ENCODE data around the gene CHRND. TPM values are rescaled to one million over a fixed set of nuclear protein-coding genes. Genes with fewer than 3 reads are reported as not detected.

The CHRND gene
- total RNA-seq (not detected), polyA plus RNA-seq (under 1 TPM in 1 of 2 donors, not detected in 1; 0.13 TPM), total RNA-seq (not detected)

- Histone ChIP-seq H3K4me1 (ENCODE audit: control insufficient read depth in 2 of 2, insufficient read depth in 2 of 2, low read length in 2 of 2) (peaks cover 0 to 16% of the 10 kb centered on the region in 2 donors), H3K27me3 (ENCODE audit: control insufficient read depth in 2 of 2, insufficient read depth in 2 of 2, low read length in 2 of 2) (peaks cover 0 to 9% of the 10 kb centered on the region in 2 donors), H3K27ac (ENCODE audit: low read depth, low read length) (no peak within 1 kb of the TSS), H3K9me3 (ENCODE audit: control insufficient read depth in 2 of 3, low read length in 3 of 3) (no peaks in the 10 kb centered on the region), H3K36me3 (ENCODE audit: control insufficient read depth in 2 of 3, insufficient read depth in 3 of 3, low read length in 3 of 3) (no peaks in the 10 kb centered on the region), H3K4me3 (ENCODE audit: low read length) (no peak within 1 kb of the TSS)
- peaks cover 0 to 2% (median 0%) of the 10 kb centered on the region in 11 donors for H3K9me3 Mint-ChIP-seq
- no peak for DNase-seq
- ATAC-seq, result no peak
- peaks cover 22 to 44% (median 35%) of the 10 kb centered on the region in 5 donors for H3K27me3 Mint-ChIP-seq
- POLR2A ChIA-PET, result no interaction called here
- intact Hi-C loops (cut with micrococcal nuclease), result loop anchor here (10.0 kb wide), 2 partner anchors 81 to 601 kb away; partner anchors contain the start of gene NPPC (in 1 of the 2)
- CTCF ChIA-PET, result no interaction called here
- H3K27ac Mint-ChIP-seq, result peak within 1 kb of the TSS in 1 of 9 donors; percentile 68
- no peaks in the 10 kb centered on the region for H3K36me3 Mint-ChIP-seq
- H3K4me3 Mint-ChIP-seq, result no peak within 1 kb of the TSS
- peaks cover 7 to 33% (median 23%) of the 10 kb centered on the region in 7 donors for H3K4me1 Mint-ChIP-seq
Observed at GRCh38 chr2:232525791-232526371, at the start of gene CHRND. Gene CHRND (plus strand): TSS chr2:232526160. CDS start chr2:232526216, 56 bp downstream.

GRCh38 chr2:232476791-232477190 lies 49.2 kb upstream of the CHRND start:
- Mint-ChIP-seq H3K27ac (no peak overlapping the region), H3K9me3 (peaks cover 3 to 15% (median 10%) of the 10 kb centered on the region in 11 donors), H3K36me3 (peaks cover 0 to 12% (median 0%) of the 10 kb centered on the region in 5 donors), H3K27me3 (peaks cover 21 to 24% (median 22%) of the 10 kb centered on the region in 5 donors), H3K4me3 (no peak overlapping the region), H3K4me1 (no peaks in the 10 kb centered on the region)
- ATAC-seq (no peak), DNase-seq (no peak)
- H3K9me3 ChIP-seq (ENCODE audit: control insufficient read depth in 2 of 3, low read length in 3 of 3), result peaks cover 0 to 9% (median 0%) of the 10 kb centered on the region in 3 experiments
- POLR2A ChIA-PET, result no interaction called here
- H3K27me3 ChIP-seq (ENCODE audit: control insufficient read depth in 2 of 2, insufficient read depth in 2 of 2, low read length in 2 of 2), result no peaks in the 10 kb centered on the region
- H3K4me1 ChIP-seq (ENCODE audit: control insufficient read depth in 2 of 2, insufficient read depth in 2 of 2, low read length in 2 of 2), result no peaks in the 10 kb centered on the region
- CTCF ChIA-PET, result no interaction called here
- H3K36me3 ChIP-seq (ENCODE audit: control insufficient read depth in 2 of 3, insufficient read depth in 3 of 3, low read length in 3 of 3), result no peaks in the 10 kb centered on the region
- no peak overlapping the region for H3K4me3 ChIP-seq (ENCODE audit: low read length)
- H3K27ac ChIP-seq (ENCODE audit: low read depth, low read length), result no peak overlapping the region
- intact Hi-C loops (cut with micrococcal nuclease), result no loop called here

- no peak for DNase-seq
- POLR2A ChIA-PET, result no interaction called here
- no peak for ATAC-seq
- H3K4me1 ChIP-seq (ENCODE audit: control insufficient read depth in 2 of 2, insufficient read depth in 2 of 2, low read length in 2 of 2), result no peaks in the 10 kb centered on the region
- no peaks in the 10 kb centered on the region for H3K36me3 ChIP-seq (ENCODE audit: control insufficient read depth in 2 of 3, insufficient read depth in 3 of 3, low read length in 3 of 3)
- no peak overlapping the region for H3K4me3 Mint-ChIP-seq
- no peak overlapping the region for H3K27ac Mint-ChIP-seq
- H3K27me3 Mint-ChIP-seq, result peaks cover 10 to 19% (median 12%) of the 10 kb centered on the region in 5 donors
- peaks cover 0 to 4% (median 0%) of the 10 kb centered on the region in 5 donors for H3K36me3 Mint-ChIP-seq
- no peak overlapping the region for H3K27ac ChIP-seq (ENCODE audit: low read depth, low read length)
- no peaks in the 10 kb centered on the region for H3K4me1 Mint-ChIP-seq
- intact Hi-C loops (cut with micrococcal nuclease), result no loop called here
- CTCF ChIA-PET, result interaction anchor here (0.6 kb wide), 1 partner anchor 43 kb away, joined by 3 read pairs; no protein-coding TSS in a partner anchor
- H3K9me3 ChIP-seq (ENCODE audit: control insufficient read depth in 2 of 3, low read length in 3 of 3), result peaks cover 0 to 6% (median 0%) of the 10 kb centered on the region in 3 experiments
- H3K9me3 Mint-ChIP-seq, result peaks cover 0 to 3% (median 2%) of the 10 kb centered on the region in 11 donors
- no peaks in the 10 kb centered on the region for H3K27me3 ChIP-seq (ENCODE audit: control insufficient read depth in 2 of 2, insufficient read depth in 2 of 2, low read length in 2 of 2)
- H3K4me3 ChIP-seq (ENCODE audit: low read length), result no peak overlapping the region
Observed at GRCh38 chr2:232477751-232478510, 48.0 kb upstream of the CHRND start.

- intact Hi-C loops (cut with micrococcal nuclease), result no loop called here
- Mint-ChIP-seq H3K27me3 (peaks cover 7 to 17% (median 12%) of the 10 kb centered on the region in 5 donors), H3K36me3 (no peaks in the 10 kb centered on the region), H3K27ac (no peak overlapping the region), H3K4me1 (no peaks in the 10 kb centered on the region), H3K4me3 (no peak overlapping the region), H3K9me3 (no peaks in the 10 kb centered on the region)
- DNase-seq, result peak in 1 of 9 donors; percentile 2
- Histone ChIP-seq H3K36me3 (ENCODE audit: control insufficient read depth in 2 of 3, insufficient read depth in 3 of 3, low read length in 3 of 3) (no peaks in the 10 kb centered on the region), H3K27me3 (ENCODE audit: control insufficient read depth in 2 of 2, insufficient read depth in 2 of 2, low read length in 2 of 2) (no peaks in the 10 kb centered on the region), H3K9me3 (ENCODE audit: control insufficient read depth in 2 of 3, low read length in 3 of 3) (no peaks in the 10 kb centered on the region), H3K27ac (ENCODE audit: low read depth, low read length) (no peak overlapping the region), H3K4me1 (ENCODE audit: control insufficient read depth in 2 of 2, insufficient read depth in 2 of 2, low read length in 2 of 2) (no peaks in the 10 kb centered on the region), H3K4me3 (ENCODE audit: low read length) (no peak overlapping the region)
- CTCF ChIA-PET, result no interaction called here
- ATAC-seq, result no peak
- POLR2A ChIA-PET, result no interaction called here
Observed at GRCh38 chr2:232478571-232479340, 47.2 kb upstream of the CHRND start.

GRCh38 chr2:232479341-232480200 lies 46.4 kb upstream of the CHRND start:
- H3K27me3 ChIP-seq (ENCODE audit: control insufficient read depth in 2 of 2, insufficient read depth in 2 of 2, low read length in 2 of 2), result no peaks in the 10 kb centered on the region
- no peak overlapping the region for H3K27ac Mint-ChIP-seq

More at GRCh38 chr2:232479341-232480200, 46.4 kb upstream of the CHRND start:
- Histone ChIP-seq H3K27ac (ENCODE audit: low read depth, low read length) (no peak overlapping the region), H3K4me1 (ENCODE audit: control insufficient read depth in 2 of 2, insufficient read depth in 2 of 2, low read length in 2 of 2) (no peaks in the 10 kb centered on the region), H3K36me3 (ENCODE audit: control insufficient read depth in 2 of 3, insufficient read depth in 3 of 3, low read length in 3 of 3) (no peaks in the 10 kb centered on the region), H3K4me3 (ENCODE audit: low read length) (no peak overlapping the region), H3K9me3 (ENCODE audit: control insufficient read depth in 2 of 3, low read length in 3 of 3) (no peaks in the 10 kb centered on the region)
- DNase-seq (no peak), ATAC-seq (no peak)
- ChIA-PET CTCF (no interaction called here), POLR2A (no interaction called here)
- H3K36me3 Mint-ChIP-seq, result no peaks in the 10 kb centered on the region
- no peak overlapping the region for H3K4me3 Mint-ChIP-seq
- peaks cover 7 to 18% (median 16%) of the 10 kb centered on the region in 5 donors for H3K27me3 Mint-ChIP-seq
- no peaks in the 10 kb centered on the region for H3K9me3 Mint-ChIP-seq
- intact Hi-C loops (cut with micrococcal nuclease), result no loop called here
- H3K4me1 Mint-ChIP-seq, result no peaks in the 10 kb centered on the region
